Right lobe of liver (tissue), 4 donors: Measurements from ENCODE around the gene TRAPPC6A.

Experiments used
- POLR2A ChIP-seq: fragments of 450-650 bp; IDR thresholded peaks from one replicate; pipeline ENCODE4 v1.6.1; 2017; ENCODE audit warnings: antibody characterized with exemption, mild to moderate bottlenecking
- TF ChIP-seq, protein P1 (sequence below), 4 donors: fragments of 200-600 bp in 3 of 4; fragments of 450-650 bp in 1 of 4; IDR thresholded peaks; one replicate each; pipeline versions ENCODE4 v1.5.1 to v1.8.0; 2016 to 2022; ENCODE audit warnings: antibody characterized with exemption in 4 of 4, mild to moderate bottlenecking in 2 of 4
- donor health status: DM: no; HTN: no; CAD: no.
- donor health status: DM: no; HTN: no; CAD: no.
- donor health status: DM: no; HTN: yes; CAD: no.

GRCh38 chr19:45202637-45203036, 24.6 kb upstream of the TRAPPC6A start:
- TF ChIP-seq, protein P1, sequence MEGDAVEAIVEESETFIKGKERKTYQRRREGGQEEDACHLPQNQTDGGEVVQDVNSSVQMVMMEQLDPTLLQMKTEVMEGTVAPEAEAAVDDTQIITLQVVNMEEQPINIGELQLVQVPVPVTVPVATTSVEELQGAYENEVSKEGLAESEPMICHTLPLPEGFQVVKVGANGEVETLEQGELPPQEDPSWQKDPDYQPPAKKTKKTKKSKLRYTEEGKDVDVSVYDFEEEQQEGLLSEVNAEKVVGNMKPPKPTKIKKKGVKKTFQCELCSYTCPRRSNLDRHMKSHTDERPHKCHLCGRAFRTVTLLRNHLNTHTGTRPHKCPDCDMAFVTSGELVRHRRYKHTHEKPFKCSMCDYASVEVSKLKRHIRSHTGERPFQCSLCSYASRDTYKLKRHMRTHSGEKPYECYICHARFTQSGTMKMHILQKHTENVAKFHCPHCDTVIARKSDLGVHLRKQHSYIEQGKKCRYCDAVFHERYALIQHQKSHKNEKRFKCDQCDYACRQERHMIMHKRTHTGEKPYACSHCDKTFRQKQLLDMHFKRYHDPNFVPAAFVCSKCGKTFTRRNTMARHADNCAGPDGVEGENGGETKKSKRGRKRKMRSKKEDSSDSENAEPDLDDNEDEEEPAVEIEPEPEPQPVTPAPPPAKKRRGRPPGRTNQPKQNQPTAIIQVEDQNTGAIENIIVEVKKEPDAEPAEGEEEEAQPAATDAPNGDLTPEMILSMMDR (IDR thresholded peaks at IDR 0.05), result no peak
- no peak for TF ChIP-seq POLR2A
